GM12864 (cell line): ENCODE measurements around the gene CALD1.

ENCODE experiments used
- DNase-seq: peaks from one replicate; pipeline ENCODE4 v3.0.0-alpha.2; 2011; ENCODE audit warnings: low read depth
- H3K4me3 ChIP-seq: 2 replicates; pipeline ENCODE4 v1.5.1; 2011; ENCODE audit warnings: mild to moderate bottlenecking, low read depth, low read length, control low read depth
- TF ChIP-seq, protein P1 (sequence below): IDR thresholded peaks from 2 replicates; pipeline ENCODE4 v1.5.1; 2011; ENCODE audit warnings: low read depth, mild to moderate bottlenecking, moderate library complexity, low read length, control low read depth, inconsistent platforms; ENCODE audit errors: missing control alignments

Gene CALD1

DNA sequence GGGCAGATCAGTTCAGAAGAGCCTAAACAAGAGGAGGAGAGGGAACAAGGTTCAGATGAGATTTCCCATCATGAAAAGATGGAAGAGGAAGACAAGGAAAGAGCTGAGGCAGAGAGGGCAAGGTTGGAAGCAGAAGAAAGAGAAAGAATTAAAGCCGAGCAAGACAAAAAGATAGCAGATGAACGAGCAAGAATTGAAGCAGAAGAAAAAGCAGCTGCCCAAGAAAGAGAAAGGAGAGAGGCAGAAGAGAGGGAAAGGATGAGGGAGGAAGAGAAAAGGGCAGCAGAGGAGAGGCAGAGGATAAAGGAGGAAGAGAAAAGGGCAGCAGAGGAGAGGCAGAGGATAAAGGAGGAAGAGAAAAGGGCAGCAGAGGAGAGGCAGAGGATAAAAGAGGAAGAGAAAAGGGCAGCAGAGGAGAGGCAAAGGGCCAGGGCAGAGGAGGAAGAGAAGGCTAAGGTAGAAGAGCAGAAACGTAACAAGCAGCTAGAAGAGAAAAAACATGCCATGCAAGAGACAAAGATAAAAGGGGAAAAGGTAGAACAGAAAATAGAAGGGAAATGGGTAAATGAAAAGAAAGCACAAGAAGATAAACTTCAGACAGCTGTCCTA lies 154.1 kb downstream of the CALD1 start:
- DNase-seq, result no peak
- TF ChIP-seq, protein P1, sequence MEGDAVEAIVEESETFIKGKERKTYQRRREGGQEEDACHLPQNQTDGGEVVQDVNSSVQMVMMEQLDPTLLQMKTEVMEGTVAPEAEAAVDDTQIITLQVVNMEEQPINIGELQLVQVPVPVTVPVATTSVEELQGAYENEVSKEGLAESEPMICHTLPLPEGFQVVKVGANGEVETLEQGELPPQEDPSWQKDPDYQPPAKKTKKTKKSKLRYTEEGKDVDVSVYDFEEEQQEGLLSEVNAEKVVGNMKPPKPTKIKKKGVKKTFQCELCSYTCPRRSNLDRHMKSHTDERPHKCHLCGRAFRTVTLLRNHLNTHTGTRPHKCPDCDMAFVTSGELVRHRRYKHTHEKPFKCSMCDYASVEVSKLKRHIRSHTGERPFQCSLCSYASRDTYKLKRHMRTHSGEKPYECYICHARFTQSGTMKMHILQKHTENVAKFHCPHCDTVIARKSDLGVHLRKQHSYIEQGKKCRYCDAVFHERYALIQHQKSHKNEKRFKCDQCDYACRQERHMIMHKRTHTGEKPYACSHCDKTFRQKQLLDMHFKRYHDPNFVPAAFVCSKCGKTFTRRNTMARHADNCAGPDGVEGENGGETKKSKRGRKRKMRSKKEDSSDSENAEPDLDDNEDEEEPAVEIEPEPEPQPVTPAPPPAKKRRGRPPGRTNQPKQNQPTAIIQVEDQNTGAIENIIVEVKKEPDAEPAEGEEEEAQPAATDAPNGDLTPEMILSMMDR, result no peak

GRCh38 chr7:134935701-134936100 lies 156.3 kb downstream of the CALD1 start:
- TF ChIP-seq, protein P1, result no peak
- DNase-seq, result no peak
- no peak overlapping the region for H3K4me3 ChIP-seq

More for the DNA sequence above, 154.1 kb downstream of the CALD1 start:
- peak overlapping the region; percentile 48 for H3K4me3 ChIP-seq

DNA sequence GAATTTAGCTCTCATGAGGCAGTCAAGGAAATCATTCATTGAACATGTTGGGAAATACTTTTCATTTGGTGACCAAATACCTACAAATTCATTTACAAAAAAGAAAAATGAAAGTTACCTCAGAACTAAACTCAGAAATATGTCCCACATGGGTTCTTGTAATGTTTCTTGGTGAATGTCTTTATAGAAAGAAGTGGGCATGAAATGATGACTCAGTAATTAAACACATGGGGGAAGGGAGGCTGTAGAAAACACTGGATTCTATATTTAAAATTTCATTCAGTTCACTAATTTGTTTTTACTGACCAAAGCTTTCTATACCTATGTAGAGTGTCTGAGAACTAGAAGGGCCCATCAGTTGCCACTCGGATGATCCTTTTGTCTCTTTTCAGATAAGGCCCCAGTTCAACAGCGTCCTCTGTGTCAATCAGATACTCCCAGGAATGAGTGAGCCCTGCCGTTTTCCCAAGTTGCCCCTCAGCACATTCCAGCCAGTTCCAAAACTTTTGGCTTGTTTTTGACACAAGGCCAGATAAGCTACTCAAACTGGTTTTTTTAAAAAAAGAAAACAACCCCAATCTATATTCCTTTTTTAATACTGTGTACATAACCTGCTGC lies 157.6 kb downstream of the CALD1 start:
- no peak for DNase-seq
- no peak overlapping the region for H3K4me3 ChIP-seq
- TF ChIP-seq, protein P1, result no peak

DNA sequence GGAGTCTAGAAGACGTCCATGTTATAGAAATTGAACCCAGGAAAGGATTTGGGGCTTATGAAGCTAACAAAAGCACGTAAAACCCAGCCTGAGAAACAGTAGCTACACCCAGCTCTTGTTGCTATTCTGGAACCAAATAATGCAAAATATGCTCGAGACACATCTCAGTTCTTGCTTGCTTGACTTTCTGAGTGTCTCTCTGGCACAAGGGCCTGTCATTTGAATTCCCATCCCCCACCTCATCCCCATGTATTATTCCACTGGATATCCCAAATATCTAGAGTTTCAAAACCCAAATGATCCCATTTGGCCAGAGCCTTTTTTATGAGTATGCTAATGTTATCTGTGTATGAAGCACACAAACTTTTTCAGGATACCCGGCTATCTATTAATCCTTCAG lies 158.7 kb downstream of the CALD1 start:
- H3K4me3 ChIP-seq, result no peak overlapping the region
- no peak for DNase-seq
- TF ChIP-seq, protein P1, result no peak

- TF ChIP-seq, protein P1, result no peak
- no peak overlapping the region for H3K4me3 ChIP-seq
- DNase-seq, result no peak
These were observed 159.7 kb downstream of the CALD1 start for GRCh38 chr7:134939136-134939535.

GRCh38 chr7:134940729-134941128 lies 161.3 kb downstream of the CALD1 start:
- H3K4me3 ChIP-seq, result no peak overlapping the region
- TF ChIP-seq, protein P1, result no peak
- no peak for DNase-seq

DNA sequence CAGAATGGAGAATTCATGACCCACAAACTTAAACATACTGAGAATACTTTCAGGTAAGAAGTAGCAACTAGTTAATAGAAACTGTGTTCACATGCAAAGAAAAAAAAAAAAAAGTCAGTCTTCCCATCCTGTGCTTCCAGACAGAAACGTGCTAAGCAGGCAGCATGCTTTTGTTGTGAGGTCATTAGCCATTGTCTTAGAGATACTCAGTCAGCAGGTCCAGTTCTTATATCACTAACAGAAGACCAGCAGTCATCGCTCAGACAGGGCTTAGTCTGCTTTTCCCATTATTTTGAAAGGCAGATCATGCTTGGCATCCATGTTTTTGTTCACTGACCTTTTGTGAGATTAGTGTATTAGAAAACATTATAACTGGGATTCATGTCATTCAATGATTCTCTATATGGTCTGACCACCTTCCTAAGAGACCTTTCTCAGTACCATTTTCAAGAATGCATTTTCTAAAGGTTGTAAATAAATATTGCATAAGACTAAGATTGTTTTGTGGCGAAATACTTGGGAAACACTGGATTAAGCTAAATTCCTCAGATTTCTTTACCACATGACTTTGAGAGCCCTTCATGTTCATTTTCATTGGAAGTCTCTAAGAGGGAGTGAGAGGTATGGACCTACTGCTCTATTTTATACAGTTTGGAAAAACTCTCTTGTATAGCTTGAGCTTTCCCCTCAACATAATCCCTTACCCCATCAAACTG lies 161.9 kb downstream of the CALD1 start:
- no peak overlapping the region for H3K4me3 ChIP-seq
- TF ChIP-seq, protein P1, result no peak
- no peak for DNase-seq
